Measurements from ENCODE around the gene NBPF19.
"Not testable (repeated sequence)": the region's sequence is repeated elsewhere in the genome, so short reads cannot be mapped to it uniquely, and the experiment has no call there.

- TF ChIP-seq POLR2A (IDR thresholded peaks at IDR 0.05; ENCODE audit: low read depth, low read length); TAF1 (IDR thresholded peaks at IDR 0.05; ENCODE audit: low read depth, low read length); POLR2AphosphoS5 (IDR thresholded peaks at IDR 0.05; ENCODE audit: low read depth, low read length); POU2F2 (IDR thresholded peaks at IDR 0.05; ENCODE audit: low read depth, low read length); PAX5 (IDR thresholded peaks at IDR 0.05; ENCODE audit: insufficient read depth, low read length, severe bottlenecking); SPI1 (IDR thresholded peaks at IDR 0.05; ENCODE audit: low read depth, low read length): not testable (repeated sequence)
Observed at GRCh38 chr1:149585592-149585991, 110.7 kb downstream of the NBPF19 start.
